ENCODE data around the gene TNFRSF8. TPM values are rescaled to one million over a fixed set of nuclear protein-coding genes. Genes with fewer than 3 reads are reported as not detected.

TNFRSF8 gene
- total and polyA plus RNA-seq, 10 donors = 1.3 to 7.6 (median 2.0) TPM

GRCh38 chr1:12168451-12169160 lies 105.5 kb downstream of the TNFRSF8 start:
- intact Hi-C loops (cut with DNase I; ENCODE audit: low total_unique reads) = no loop called here
- Histone ChIP-seq H3K27ac (peak overlapping the region; percentile 4 to 99 (median 98)), H3K4me1 (peaks cover 42 to 96% (median 86%) of the 10 kb centered on the region in 6 donors)

GRCh38 chr1:12169442-12170135 lies 106.5 kb downstream of the TNFRSF8 start:
- TF ChIP-seq, protein P1, sequence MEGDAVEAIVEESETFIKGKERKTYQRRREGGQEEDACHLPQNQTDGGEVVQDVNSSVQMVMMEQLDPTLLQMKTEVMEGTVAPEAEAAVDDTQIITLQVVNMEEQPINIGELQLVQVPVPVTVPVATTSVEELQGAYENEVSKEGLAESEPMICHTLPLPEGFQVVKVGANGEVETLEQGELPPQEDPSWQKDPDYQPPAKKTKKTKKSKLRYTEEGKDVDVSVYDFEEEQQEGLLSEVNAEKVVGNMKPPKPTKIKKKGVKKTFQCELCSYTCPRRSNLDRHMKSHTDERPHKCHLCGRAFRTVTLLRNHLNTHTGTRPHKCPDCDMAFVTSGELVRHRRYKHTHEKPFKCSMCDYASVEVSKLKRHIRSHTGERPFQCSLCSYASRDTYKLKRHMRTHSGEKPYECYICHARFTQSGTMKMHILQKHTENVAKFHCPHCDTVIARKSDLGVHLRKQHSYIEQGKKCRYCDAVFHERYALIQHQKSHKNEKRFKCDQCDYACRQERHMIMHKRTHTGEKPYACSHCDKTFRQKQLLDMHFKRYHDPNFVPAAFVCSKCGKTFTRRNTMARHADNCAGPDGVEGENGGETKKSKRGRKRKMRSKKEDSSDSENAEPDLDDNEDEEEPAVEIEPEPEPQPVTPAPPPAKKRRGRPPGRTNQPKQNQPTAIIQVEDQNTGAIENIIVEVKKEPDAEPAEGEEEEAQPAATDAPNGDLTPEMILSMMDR (IDR thresholded peaks at IDR 0.05 in 8 of 11, conservative IDR thresholded peaks at IDR 0.05 in 3 of 11) = no peak
- no peak for TF ChIP-seq POLR2AphosphoS5 (IDR thresholded peaks at IDR 0.05)
- TF ChIP-seq POLR2A (IDR thresholded peaks at IDR 0.05) = no peak
- H3K27ac ChIP-seq = peak overlapping the region in 7 of 8 donors; percentile 95 to 99 (median 98)
- peak overlapping the region in 7 of 8 donors; percentile 76 to 98 (median 87) for H3K4me3 ChIP-seq
- H3K36me3 ChIP-seq = peaks cover 0 to 39% (median 0%) of the 10 kb centered on the region in 6 donors
- H3K27me3 ChIP-seq (replicated peaks in 1 of 7) = no peaks in the 10 kb centered on the region
- intact Hi-C loops (cut with DNase I; ENCODE audit: low total_unique reads) = no loop called here
- H3K9me3 ChIP-seq = no peaks in the 10 kb centered on the region
- DNase-seq = no peak
- peaks cover 51 to 96% (median 91%) of the 10 kb centered on the region in 6 donors for H3K4me1 ChIP-seq
- 59 to 80% (median 76%) methylated on average over 7 to 8 of the region's 8 CpGs for WGBS, 5 donors

More at GRCh38 chr1:12168451-12169160, 105.5 kb downstream of the TNFRSF8 start:
- peaks cover 0 to 39% (median 0%) of the 10 kb centered on the region in 6 donors for H3K36me3 ChIP-seq
- H3K27me3 ChIP-seq (replicated peaks in 1 of 7) = no peaks in the 10 kb centered on the region
- no peaks in the 10 kb centered on the region for H3K9me3 ChIP-seq
- no peak for DNase-seq
- WGBS, 5 donors = 42 to 60% (median 48%) methylated on average over 17 of the region's 17 CpGs
- TF ChIP-seq, protein P1 (IDR thresholded peaks at IDR 0.05 in 8 of 11, conservative IDR thresholded peaks at IDR 0.05 in 3 of 11) = no peak
- peak in 2 of 3 donors; percentile 60 to 66 for TF ChIP-seq POLR2AphosphoS5 (IDR thresholded peaks at IDR 0.05)
- peak overlapping the region; percentile 76 to 98 (median 85) for H3K4me3 ChIP-seq

- Histone ChIP-seq H3K27me3 (replicated peaks in 1 of 7) (no peaks in the 10 kb centered on the region), H3K9me3 (no peaks in the 10 kb centered on the region), H3K4me1 (peaks cover 57 to 96% (median 91%) of the 10 kb centered on the region in 6 donors), H3K4me3 (peak overlapping the region in 4 of 8 donors; percentile 87 to 98 (median 94)), H3K27ac (peak overlapping the region in 7 of 8 donors; percentile 95 to 99 (median 98)), H3K36me3 (peaks cover 0 to 39% (median 0%) of the 10 kb centered on the region in 6 donors)
- WGBS, 5 donors = 62 to 79% (median 74%) methylated on average over 9 of the region's 9 CpGs
- intact Hi-C loops (cut with DNase I; ENCODE audit: low total_unique reads) = no loop called here
- TF ChIP-seq, protein P1 (IDR thresholded peaks at IDR 0.05 in 8 of 11, conservative IDR thresholded peaks at IDR 0.05 in 3 of 11) = no peak
- TF ChIP-seq POLR2A (IDR thresholded peaks at IDR 0.05) = no peak
- TF ChIP-seq POLR2AphosphoS5 (IDR thresholded peaks at IDR 0.05) = peak; percentile 17 to 66 (median 63)
- peak; percentile 71 for DNase-seq
These were observed 107.2 kb downstream of the TNFRSF8 start for GRCh38 chr1:12170263-12170671.

Measured in spleen (tissue), 11 donors.